GM19239 (cell line): Measurements from ENCODE around the gene NME9.
A peak's percentile ranks its signal among the peaks of the same experiment; 100 is the strongest.

Source experiments
- DNase-seq: peaks from one replicate; pipeline ENCODE4 v3.0.0; 2011; ENCODE audit warnings: low spot score; ENCODE audit not compliant: insufficient read length
- FAIRE-seq: peaks from 2 replicates; lab custom pipeline; 2011; peaks lifted over from hg19 to GRCh38; lab: Jason Lieb, UNC

NME9 gene

GRCh38 chr3:138340511-138340910 lies 10.9 kb upstream of the NME9 start:
- DNase-seq (no peak), FAIRE-seq (no peak)

GRCh38 chr3:138338811-138339210 lies 9.2 kb upstream of the NME9 start:
- FAIRE-seq (no peak), DNase-seq (no peak)

- FAIRE-seq (no peak), DNase-seq (no peak)
Measured at GRCh38 chr3:138338244-138338643, 8.6 kb upstream of the NME9 start.

- DNase-seq (no peak), FAIRE-seq (no peak)
Measured at GRCh38 chr3:138336454-138336999, 6.9 kb upstream of the NME9 start.

- FAIRE-seq (no peak), DNase-seq (no peak)
Measured at GRCh38 chr3:138334608-138335007, 5.0 kb upstream of the NME9 start.

GRCh38 chr3:138332472-138333073 lies 2.9 kb upstream of the NME9 start:
- DNase-seq (no peak), FAIRE-seq (no peak)

GRCh38 chr3:138331143-138331894 lies 1.7 kb upstream of the NME9 start:
- FAIRE-seq (no peak), DNase-seq (no peak)

GRCh38 chr3:138329984-138330293 lies 288 bp upstream of the NME9 start:
- FAIRE-seq, result peak; percentile 60
- no peak for DNase-seq

GRCh38 chr3:138328341-138328740 lies 1.3 kb downstream of the NME9 start:
- FAIRE-seq (no peak), DNase-seq (no peak)

- DNase-seq, result no peak
- no peak for FAIRE-seq
Measured at GRCh38 chr3:138327831-138328230, 1.8 kb downstream of the NME9 start.

- DNase-seq, result no peak
- FAIRE-seq, result no peak
Measured at GRCh38 chr3:138326866-138327595, 2.6 kb downstream of the NME9 start.

- FAIRE-seq (no peak), DNase-seq (no peak)
Measured at GRCh38 chr3:138325990-138326389, 3.7 kb downstream of the NME9 start.

GRCh38 chr3:138323971-138324370 lies 5.7 kb downstream of the NME9 start:
- no peak for DNase-seq

GRCh38 chr3:138317687-138318086 lies 12.0 kb downstream of the NME9 start:
- DNase-seq, result no peak
- no peak for FAIRE-seq

More at GRCh38 chr3:138323971-138324370, 5.7 kb downstream of the NME9 start:
- no peak for FAIRE-seq

GRCh38 chr3:138314751-138315150 lies 14.9 kb downstream of the NME9 start:
- FAIRE-seq, result no peak
- no peak for DNase-seq

GRCh38 chr3:138310494-138310893 lies 19.2 kb downstream of the NME9 start:
- DNase-seq (no peak), FAIRE-seq (no peak)

GRCh38 chr3:138308783-138309182 lies 20.9 kb downstream of the NME9 start:
- no peak for FAIRE-seq
- DNase-seq, result no peak

- no peak for DNase-seq
- no peak for FAIRE-seq
Measured at GRCh38 chr3:138307899-138308298, 21.8 kb downstream of the NME9 start.

- no peak for FAIRE-seq
- no peak for DNase-seq
Measured at GRCh38 chr3:138303474-138303873, 26.2 kb downstream of the NME9 start.

GRCh38 chr3:138300647-138301046 lies 29.0 kb downstream of the NME9 start:
- no peak for DNase-seq
- no peak for FAIRE-seq

GRCh38 chr3:138297876-138298275 lies 31.8 kb downstream of the NME9 start:
- DNase-seq, result no peak
- no peak for FAIRE-seq
